Gastroesophageal sphincter (tissue), 4 donors: Measurements from ENCODE around the gene RFNG. TPM values are rescaled to one million over a fixed set of nuclear protein-coding genes. Genes with fewer than 3 reads are reported as not detected.
A peak's percentile ranks its signal among the peaks of the same experiment; 100 is the strongest.

ENCODE experiments used
- ATAC-seq: fragments of 150-250 bp; one replicate; pipeline ENCODE4 v1.9.1; 2016; ENCODE audit warnings: mild to moderate bottlenecking, moderate library complexity
- H3K27ac ChIP-seq, 4 donors: fragments of 200-600 bp; sonication (generic) in 3 of 4; 1 replicate in 3 of 4; 2 replicates in 1 of 4; pipeline ENCODE4 v1.5.1; 2016 to 2019
- H3K27me3 ChIP-seq: fragments of 200-600 bp; sonication (generic); one replicate; pipeline ENCODE4 v1.5.1; 2019
- H3K36me3 ChIP-seq, 2 donors: fragments of 200-600 bp; sonication (generic); one replicate each; pipeline ENCODE4 v1.5.1; 2019; ENCODE audit warnings: control low read depth in 1 of 2
- H3K4me1 ChIP-seq, 3 donors: fragments of 200-600 bp; sonication (generic); 1 replicate in 2 of 3; 2 replicates in 1 of 3; pipeline ENCODE4 v1.5.1; 2016 to 2019; ENCODE audit warnings: control low read depth in 2 of 3
- H3K4me3 ChIP-seq, 2 donors: fragments of 200-600 bp; sonication (generic); one replicate each; pipeline ENCODE4 v1.5.1; 2019; ENCODE audit warnings: mild to moderate bottlenecking in 1 of 2, moderate library complexity in 1 of 2
- H3K9me3 ChIP-seq, 3 donors: fragments of 200-600 bp; sonication (generic); one replicate each; pipeline ENCODE4 v1.5.1; 2017 to 2019; ENCODE audit warnings: control low read depth in 2 of 3
- EP300 ChIP-seq: sonication (generic); formaldehyde crosslinking; IDR thresholded peaks from one replicate; pipeline ENCODE4 v1.6.1; 2017; ENCODE audit warnings: antibody characterized with exemption, mild to moderate bottlenecking
- POLR2A ChIP-seq, 2 donors: fragments of 450-650 bp; IDR thresholded peaks; one replicate each; pipeline ENCODE4 v1.6.1; 2017; ENCODE audit warnings: antibody characterized with exemption in 2 of 2, mild to moderate bottlenecking in 2 of 2, moderate library complexity in 1 of 2
- POLR2AphosphoS5 ChIP-seq: sonication (generic); formaldehyde crosslinking; IDR thresholded peaks from one replicate; pipeline ENCODE4 v1.6.1; 2017; ENCODE audit warnings: antibody characterized with exemption
- WGBS, 2 donors: methylation state at CpG; one replicate each; pipeline ENCODE4 v1.1.5; 2018; ENCODE audit warnings: low coverage in 1 of 2; 5-methylcytosine and 5-hydroxymethylcytosine counted together
- total RNA-seq, 4 donors: library from RNA; depleted of rRNA; stranded (reverse); fragments of >200 nt; gene quantifications; one replicate each; pipeline ENCODE4 v1.1.0, GENCODE V29; 2016
- TF ChIP-seq, protein P1 (sequence below), 4 experiments: fragments of 200-600 bp in 2 of 4; fragments of 450-650 bp in 2 of 4; sonication (generic) in 1 of 4; IDR thresholded peaks; one replicate each; pipeline ENCODE4 v1.5.1; 2017 to 2019; ENCODE audit warnings: antibody characterized with exemption in 4 of 4, mild to moderate bottlenecking in 2 of 4, moderate library complexity in 2 of 4

The RFNG gene
- total RNA-seq, 4 donors from 2014 or later, result 28.8 to 48.2 (median 34.3) TPM

- peaks cover 0 to 9% of the 10 kb centered on the region in 2 donors for H3K36me3 ChIP-seq
- H3K27me3 ChIP-seq, result no peaks in the 10 kb centered on the region
- peak overlapping the region in 3 of 4 donors; percentile 44 to 59 (median 57) for H3K27ac ChIP-seq
- peaks cover 0 to 46% (median 21%) of the 10 kb centered on the region in 3 donors for H3K4me1 ChIP-seq
- TF ChIP-seq POLR2AphosphoS5 (peak; percentile 62), POLR2A (IDR thresholded peaks at IDR 0.05) (no peak)
- no peaks in the 10 kb centered on the region for H3K9me3 ChIP-seq
- no peak overlapping the region for H3K4me3 ChIP-seq
- WGBS, 2 donors, result 46 to 64% methylated on average over 9 to 11 of the region's 53 CpGs
- peak; percentile 92 for ATAC-seq
These were observed 47.9 kb downstream of the RFNG start for GRCh38 chr17:82003411-82004381.

- Histone ChIP-seq H3K36me3 (peaks cover 0 to 18% of the 10 kb centered on the region in 2 donors), H3K4me3 (no peak overlapping the region), H3K9me3 (no peaks in the 10 kb centered on the region), H3K27ac (no peak overlapping the region), H3K4me1 (peaks cover 0 to 41% (median 19%) of the 10 kb centered on the region in 3 donors), H3K27me3 (no peaks in the 10 kb centered on the region)
- 81 to 84% methylated on average over 3 to 5 of the region's 17 CpGs for WGBS, 2 donors
- no peak for TF ChIP-seq EP300
- TF ChIP-seq, protein P1, sequence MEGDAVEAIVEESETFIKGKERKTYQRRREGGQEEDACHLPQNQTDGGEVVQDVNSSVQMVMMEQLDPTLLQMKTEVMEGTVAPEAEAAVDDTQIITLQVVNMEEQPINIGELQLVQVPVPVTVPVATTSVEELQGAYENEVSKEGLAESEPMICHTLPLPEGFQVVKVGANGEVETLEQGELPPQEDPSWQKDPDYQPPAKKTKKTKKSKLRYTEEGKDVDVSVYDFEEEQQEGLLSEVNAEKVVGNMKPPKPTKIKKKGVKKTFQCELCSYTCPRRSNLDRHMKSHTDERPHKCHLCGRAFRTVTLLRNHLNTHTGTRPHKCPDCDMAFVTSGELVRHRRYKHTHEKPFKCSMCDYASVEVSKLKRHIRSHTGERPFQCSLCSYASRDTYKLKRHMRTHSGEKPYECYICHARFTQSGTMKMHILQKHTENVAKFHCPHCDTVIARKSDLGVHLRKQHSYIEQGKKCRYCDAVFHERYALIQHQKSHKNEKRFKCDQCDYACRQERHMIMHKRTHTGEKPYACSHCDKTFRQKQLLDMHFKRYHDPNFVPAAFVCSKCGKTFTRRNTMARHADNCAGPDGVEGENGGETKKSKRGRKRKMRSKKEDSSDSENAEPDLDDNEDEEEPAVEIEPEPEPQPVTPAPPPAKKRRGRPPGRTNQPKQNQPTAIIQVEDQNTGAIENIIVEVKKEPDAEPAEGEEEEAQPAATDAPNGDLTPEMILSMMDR (IDR thresholded peaks at IDR 0.05), result no peak
- TF ChIP-seq POLR2AphosphoS5, result no peak
- no peak for TF ChIP-seq POLR2A (IDR thresholded peaks at IDR 0.05)
- no peak for ATAC-seq
These were observed 50.0 kb downstream of the RFNG start for GRCh38 chr17:82001571-82002056.

DNA sequence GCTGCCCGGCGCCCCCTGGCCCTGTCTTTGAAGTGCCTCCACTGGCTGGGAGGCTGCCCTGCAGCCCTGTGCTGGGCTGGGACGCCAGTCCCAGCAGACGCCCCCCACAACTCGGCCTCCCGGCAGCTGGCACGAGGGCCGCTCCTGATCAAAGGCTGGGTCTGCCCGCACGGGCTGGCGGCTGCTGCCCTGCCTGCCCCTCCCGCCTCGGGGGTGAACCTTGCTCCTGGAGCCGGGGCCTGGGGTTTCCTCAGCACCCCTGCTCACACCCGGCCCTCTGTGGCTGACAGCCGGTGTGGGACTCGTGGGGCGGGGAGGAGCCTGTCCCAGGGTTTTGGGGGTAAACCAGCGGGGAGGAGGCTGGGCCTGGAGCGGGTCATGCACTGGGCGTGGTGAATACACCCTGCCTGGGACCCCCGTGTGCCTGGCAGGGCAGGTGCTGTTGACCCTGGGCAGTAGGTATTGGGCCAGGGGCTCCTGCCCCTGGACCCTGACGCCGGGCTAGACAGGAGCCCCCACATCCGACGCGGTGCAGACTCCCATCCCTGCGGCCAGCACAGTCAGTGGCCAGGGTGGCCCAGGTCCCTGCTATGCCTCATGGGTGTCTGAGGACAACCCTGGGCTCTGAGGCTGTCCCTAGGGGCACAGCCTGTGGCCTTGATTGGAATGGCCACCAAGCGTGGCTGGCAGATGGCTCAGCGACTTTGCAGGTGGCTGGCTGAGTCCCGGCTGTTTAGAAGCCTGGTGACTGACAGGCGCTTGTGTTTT lies 50.6 kb downstream of the RFNG start:
- H3K4me3 ChIP-seq, result no peak overlapping the region
- H3K27me3 ChIP-seq, result no peaks in the 10 kb centered on the region
- no peaks in the 10 kb centered on the region for H3K9me3 ChIP-seq
- TF ChIP-seq POLR2AphosphoS5, result no peak
- TF ChIP-seq EP300, result no peak
- TF ChIP-seq, protein P1 (IDR thresholded peaks at IDR 0.05), result no peak
- no peak for TF ChIP-seq POLR2A (IDR thresholded peaks at IDR 0.05)
- no peak for ATAC-seq
- no CpG with 5 or more reads among the region's 32 CpGs for WGBS, 2 donors
- H3K36me3 ChIP-seq, result peaks cover 0 to 25% of the 10 kb centered on the region in 2 donors
- peaks cover 0 to 35% (median 17%) of the 10 kb centered on the region in 3 donors for H3K4me1 ChIP-seq
- no peak overlapping the region for H3K27ac ChIP-seq

GRCh38 chr17:81999976-82000802 lies 51.4 kb downstream of the RFNG start:
- no peaks in the 10 kb centered on the region for H3K9me3 ChIP-seq
- 80 to 89% methylated on average over 3 to 8 of the region's 36 CpGs for WGBS, 2 donors
- H3K27me3 ChIP-seq, result no peaks in the 10 kb centered on the region
- TF ChIP-seq POLR2A (IDR thresholded peaks at IDR 0.05) (no peak), EP300 (no peak), POLR2AphosphoS5 (no peak)
- TF ChIP-seq, protein P1 (IDR thresholded peaks at IDR 0.05), result no peak
- H3K4me3 ChIP-seq, result no peak overlapping the region
- no peak for ATAC-seq
- peaks cover 0 to 32% of the 10 kb centered on the region in 2 donors for H3K36me3 ChIP-seq
- peaks cover 0 to 27% (median 17%) of the 10 kb centered on the region in 3 donors for H3K4me1 ChIP-seq
- H3K27ac ChIP-seq, result no peak overlapping the region
